NCI-H510A (cell line): ENCODE measurements around the gene GPR137.
"Not testable (repeated sequence)": the region's sequence is repeated elsewhere in the genome, so short reads cannot be mapped to it uniquely, and the experiment has no call there.

Experiments used
- DNase-seq: peaks from one replicate; lab custom pipeline; 2025; lab: John Stamatoyannopoulos, UW

GPR137 gene

DNA sequence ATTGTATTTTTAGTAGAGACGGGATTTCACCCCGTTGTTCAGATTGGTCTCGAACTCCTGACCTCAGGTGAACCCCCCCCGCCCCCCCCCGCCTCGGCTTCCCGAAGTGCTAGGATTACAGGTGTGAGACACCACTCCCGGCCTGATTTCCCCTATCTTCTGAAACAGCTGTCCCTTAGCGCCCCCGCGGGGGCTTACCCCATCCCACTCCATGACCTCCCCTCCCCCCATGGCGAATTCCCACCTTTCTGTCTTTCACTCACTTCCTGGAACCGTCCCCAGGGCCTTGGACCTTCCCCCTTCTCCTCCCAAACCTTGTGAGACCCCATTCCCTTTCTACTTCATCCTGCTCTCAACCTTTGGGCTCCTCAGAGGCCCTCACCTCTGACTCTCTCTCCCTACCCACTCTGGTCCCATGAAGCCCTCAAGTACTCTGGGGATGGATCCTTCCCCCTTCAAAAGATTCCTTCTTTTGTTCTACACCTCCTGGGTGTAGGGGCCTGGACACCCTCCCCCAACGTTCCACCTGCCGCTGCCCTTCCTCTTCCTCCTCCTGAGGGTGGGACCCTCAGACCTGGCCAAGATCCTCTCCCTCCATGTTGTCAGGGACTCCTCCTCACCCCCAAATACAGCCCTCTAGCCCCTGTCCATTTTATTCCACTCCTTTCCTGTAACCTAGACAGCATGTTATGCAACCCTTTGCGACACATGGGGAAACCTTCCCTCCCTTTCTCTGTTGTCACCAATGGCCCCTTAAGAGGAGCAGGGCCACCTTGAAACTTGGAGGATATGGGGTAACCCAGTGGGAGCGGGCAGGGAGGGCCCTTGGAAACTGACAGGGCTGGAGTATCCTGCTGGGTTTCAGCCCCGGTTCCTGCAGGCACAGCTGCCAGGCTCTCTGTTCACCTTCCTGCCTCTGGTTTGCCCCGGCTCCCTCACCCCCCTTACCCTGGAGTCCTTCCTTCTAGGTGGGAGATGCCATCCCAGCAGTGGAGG lies 33.4 kb downstream of the GPR137 start:
- DNase-seq: no peak

DNA sequence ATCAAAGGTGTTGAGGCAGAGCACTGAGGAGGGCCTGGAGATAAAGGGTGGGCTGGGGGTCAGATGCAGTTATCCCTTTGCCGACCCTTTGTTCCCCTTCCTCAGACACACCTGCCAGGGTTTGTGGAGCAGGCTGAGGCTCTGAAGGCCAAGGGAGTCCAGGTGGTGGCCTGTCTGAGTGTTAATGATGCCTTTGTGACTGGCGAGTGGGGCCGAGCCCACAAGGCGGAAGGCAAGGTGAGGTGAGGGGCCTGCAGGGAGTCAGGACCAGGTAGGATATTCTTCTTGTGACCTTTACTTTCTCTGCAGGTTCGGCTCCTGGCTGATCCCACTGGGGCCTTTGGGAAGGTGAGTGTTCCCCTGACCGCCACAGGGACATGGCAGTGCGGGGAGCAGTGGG lies 34.9 kb downstream of the GPR137 start:
- DNase-seq: no peak

- no peak for DNase-seq
Observed at GRCh38 chr11:64321026-64321425, 35.4 kb downstream of the GPR137 start.

DNA sequence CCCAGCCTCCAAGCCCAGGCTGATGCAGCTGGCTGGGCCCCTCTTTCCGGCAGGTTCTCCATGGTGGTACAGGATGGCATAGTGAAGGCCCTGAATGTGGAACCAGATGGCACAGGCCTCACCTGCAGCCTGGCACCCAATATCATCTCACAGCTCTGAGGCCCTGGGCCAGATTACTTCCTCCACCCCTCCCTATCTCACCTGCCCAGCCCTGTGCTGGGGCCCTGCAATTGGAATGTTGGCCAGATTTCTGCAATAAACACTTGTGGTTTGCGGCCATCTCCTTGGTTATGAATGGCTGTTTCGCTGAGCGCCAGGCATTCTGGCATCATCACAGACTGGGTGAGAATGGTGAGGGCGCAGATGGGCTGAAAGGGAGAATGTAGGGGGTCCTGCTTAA lies 35.9 kb downstream of the GPR137 start:
- no peak for DNase-seq

DNA sequence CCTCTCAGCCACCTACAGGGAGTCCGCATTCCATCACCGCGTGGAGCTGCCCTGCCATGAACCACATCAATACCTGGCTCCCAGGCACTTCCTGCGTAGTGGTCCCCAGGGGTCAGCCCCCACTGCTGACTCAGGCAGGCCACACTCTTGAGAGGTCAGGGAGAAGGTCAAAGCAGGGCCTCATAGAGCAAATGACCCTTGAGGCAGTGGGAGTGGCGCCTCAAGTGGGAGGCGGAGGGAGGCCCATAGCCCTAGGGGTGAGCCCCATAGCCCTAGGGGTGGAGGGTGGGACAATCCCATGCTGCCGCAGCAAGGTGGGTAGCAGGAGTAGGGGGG lies 37.2 kb downstream of the GPR137 start:
- DNase-seq: no peak

DNA sequence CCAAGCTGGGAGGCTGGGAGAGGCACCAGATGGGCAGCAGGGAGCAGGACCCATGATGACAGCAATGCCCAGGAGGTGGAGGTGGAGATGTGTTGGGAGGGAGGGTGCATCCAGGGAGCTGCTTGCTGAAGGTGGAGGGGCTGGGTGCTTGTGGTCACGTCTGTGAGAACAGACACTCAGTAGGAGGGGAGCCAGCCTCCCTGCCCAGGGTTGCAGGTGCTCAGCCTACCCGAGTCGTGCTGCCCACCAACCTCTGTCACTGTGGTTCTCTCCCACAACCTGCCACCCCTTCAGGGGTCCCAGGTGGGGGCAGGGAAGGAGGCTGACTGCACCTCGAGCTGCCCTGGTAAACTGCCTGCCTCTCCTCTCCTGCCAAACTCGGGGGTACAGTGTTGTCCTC lies 37.7 kb downstream of the GPR137 start:
- no peak for DNase-seq

DNA sequence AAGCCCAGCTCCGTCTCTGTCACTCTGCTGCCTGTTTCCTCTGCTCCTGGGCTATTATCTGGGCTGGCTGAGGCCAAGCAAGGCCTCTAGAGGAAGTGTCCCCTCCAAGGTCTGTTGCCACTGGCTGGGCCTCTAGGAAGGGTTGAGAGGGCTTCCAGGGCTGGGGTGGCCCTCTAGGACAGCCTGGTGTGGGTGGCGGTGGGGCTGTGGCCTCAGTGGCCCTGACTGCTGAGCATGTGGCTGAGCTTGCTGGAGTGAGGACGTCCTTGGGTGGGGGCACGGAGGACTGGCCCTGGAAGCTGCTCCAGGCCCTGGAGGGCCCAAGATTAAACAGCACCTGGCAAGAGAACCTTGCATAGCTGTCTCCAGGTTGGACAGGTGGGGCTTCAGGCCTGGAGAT lies 38.3 kb downstream of the GPR137 start:
- not testable (repeated sequence) for DNase-seq

DNA sequence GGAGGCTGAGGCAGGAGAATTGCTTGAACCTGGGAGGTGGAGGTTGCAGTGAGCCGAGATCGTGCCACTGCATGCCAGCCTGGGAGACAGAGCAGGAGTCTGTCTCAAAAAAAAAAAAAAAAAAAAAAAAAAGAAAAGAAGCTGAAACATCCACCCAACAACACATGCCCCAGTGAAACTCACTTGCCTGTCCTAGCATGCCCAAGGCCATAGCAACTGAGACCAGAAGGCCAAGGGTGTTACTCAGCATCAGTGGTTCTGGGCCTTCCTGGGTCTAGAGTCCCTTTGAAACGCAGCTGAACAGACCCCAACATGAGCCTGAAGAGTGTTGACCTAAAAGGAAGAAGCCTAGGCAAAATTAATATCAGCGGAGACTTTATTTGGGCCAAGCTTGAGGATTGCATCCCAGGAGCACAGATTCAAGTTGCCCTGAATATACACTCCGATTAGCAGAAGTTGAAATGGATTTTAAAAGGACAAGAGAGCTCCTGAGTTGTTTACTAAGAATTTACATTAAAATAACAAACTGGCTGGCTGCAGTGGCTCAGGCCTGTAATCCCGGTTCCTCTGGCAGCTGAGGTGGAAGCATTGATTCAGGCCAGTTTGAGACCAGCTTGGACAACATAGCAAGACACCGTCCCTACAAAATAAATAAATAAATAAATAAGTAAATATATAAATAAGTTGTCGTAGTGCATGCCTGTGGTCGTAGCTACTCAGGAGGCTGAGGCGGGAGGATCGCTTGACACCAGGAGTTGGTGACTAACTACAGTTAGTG lies 39.2 kb downstream of the GPR137 start:
- DNase-seq: no peak

- DNase-seq: no peak
Observed at GRCh38 chr11:64327375-64327774, 41.7 kb downstream of the GPR137 start.

GRCh38 chr11:64327993-64328392 lies 42.3 kb downstream of the GPR137 start:
- DNase-seq: no peak

- no peak for DNase-seq
Observed at GRCh38 chr11:64330888-64331287, 45.2 kb downstream of the GPR137 start.

DNA sequence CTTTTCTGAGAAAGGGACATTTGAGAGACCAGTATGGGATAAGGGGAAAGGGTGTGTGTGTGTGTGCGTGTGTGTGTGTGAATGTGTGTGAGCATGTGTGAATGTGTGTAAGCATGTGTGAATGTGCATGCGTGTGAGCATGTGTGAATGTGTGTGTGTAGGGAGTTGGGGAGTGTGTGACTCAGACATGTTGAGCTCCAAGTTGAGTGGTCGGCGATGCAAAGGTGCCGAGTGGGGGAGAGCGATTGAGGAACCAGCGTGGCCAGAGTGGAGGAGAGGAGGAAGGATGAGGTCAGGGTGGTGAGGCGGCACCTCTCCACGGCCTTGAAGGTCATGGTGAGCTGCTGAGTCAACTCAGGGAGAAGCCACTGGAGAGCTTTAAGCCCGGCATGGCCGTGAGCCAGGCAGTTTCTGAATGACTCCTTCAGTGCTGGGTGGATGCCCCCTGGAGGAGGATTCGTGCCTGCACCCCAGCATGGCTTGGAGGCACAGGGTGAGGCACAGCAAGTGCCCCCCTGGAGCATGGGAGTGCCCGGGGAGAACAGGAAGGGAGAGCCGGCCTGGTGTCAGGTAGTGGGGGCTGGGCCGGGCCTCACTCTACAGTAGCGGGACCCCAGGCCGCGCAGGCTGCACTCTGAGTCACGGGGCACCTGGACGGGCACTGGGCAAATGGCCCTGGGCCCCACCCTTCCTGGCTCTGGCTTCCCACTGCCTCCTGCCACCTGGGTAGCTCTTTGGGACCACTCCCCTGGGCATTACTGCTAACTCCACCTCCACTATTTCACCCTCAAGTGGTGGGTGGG lies 46.1 kb downstream of the GPR137 start:
- DNase-seq: no peak

GRCh38 chr11:64333556-64333955 lies 47.9 kb downstream of the GPR137 start:
- no peak for DNase-seq

GRCh38 chr11:64334764-64335735 lies 49.4 kb downstream of the GPR137 start:
- peak; percentile 85 for DNase-seq

GRCh38 chr11:64337538-64338249 lies 52.0 kb downstream of the GPR137 start:
- DNase-seq: no peak

DNA sequence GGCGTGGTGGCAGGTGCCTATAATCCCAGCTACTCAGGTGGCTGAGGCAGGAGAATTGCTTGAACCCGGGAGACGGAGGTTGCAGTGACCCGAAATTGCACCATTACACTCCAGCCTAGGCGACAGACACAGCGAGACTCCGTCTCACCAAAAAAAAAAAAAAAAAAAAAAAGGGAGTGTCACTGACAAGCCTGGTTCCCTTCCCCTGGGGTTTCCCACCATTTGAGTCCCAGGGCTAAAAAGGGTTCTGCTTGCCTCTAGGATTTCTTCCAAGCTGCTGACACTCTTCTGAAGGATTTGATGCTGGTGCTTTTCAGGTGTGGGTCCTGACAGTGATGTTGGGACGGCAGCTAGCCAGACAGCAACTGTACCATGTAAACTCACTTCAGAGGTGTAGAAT lies 53.1 kb downstream of the GPR137 start:
- no peak for DNase-seq
